Esophagus squamous epithelium (tissue), 4 donors: ENCODE results near the gene MTX1.

ENCODE experiments used
- POLR2A ChIP-seq, 4 donors: fragments of 450-650 bp; IDR thresholded peaks; one replicate each; pipeline ENCODE4 v1.6.1; 2017; ENCODE audit warnings: antibody characterized with exemption in 4 of 4, mild to moderate bottlenecking in 4 of 4, moderate library complexity in 3 of 4
- TF ChIP-seq, protein P1 (sequence below), 6 experiments: fragments of 450-650 bp in 4 of 6; fragments of 200-600 bp in 2 of 6; sonication (generic) in 2 of 6; IDR thresholded peaks; one replicate each; pipeline ENCODE4 v1.5.1; 2016 to 2019; ENCODE audit warnings: antibody characterized with exemption in 6 of 6, mild to moderate bottlenecking in 4 of 6, moderate library complexity in 4 of 6

DNA sequence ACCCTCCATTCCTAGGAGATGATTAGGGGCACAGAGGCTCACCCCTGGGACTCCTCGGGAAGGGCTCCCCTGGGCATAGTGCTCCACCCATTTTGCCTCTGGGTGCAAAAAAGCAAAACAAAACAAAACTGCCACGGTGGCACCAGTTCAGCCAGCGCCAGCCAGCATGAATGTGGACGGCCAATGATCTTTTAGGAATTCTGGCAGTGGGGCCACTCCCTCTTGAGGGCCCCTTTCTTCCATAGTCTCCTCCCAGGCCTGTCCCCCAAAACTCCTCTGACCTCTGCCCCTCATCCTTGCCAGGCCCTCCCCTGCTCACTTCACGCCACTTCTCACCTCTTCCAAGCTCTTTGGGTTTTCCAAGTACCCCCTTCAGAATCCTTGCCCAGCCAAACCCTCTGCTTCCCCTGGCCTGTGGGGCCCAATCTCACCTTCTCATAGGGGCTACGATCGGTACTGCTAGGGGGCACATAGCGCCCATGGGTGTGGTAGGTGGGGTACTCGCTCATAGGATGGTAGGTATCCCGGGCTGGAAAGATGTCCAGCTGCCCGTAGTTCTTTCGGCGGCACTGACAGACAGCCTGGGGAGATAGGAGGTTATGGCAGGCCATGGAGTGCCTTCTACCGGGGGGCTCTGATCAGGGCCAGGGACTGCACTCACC, 21.6 kb upstream of the MTX1 start:
- TF ChIP-seq, protein P1, sequence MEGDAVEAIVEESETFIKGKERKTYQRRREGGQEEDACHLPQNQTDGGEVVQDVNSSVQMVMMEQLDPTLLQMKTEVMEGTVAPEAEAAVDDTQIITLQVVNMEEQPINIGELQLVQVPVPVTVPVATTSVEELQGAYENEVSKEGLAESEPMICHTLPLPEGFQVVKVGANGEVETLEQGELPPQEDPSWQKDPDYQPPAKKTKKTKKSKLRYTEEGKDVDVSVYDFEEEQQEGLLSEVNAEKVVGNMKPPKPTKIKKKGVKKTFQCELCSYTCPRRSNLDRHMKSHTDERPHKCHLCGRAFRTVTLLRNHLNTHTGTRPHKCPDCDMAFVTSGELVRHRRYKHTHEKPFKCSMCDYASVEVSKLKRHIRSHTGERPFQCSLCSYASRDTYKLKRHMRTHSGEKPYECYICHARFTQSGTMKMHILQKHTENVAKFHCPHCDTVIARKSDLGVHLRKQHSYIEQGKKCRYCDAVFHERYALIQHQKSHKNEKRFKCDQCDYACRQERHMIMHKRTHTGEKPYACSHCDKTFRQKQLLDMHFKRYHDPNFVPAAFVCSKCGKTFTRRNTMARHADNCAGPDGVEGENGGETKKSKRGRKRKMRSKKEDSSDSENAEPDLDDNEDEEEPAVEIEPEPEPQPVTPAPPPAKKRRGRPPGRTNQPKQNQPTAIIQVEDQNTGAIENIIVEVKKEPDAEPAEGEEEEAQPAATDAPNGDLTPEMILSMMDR (IDR thresholded peaks at IDR 0.05): no peak
- TF ChIP-seq POLR2A (IDR thresholded peaks at IDR 0.05): no peak
